PC-3 (cell line): ENCODE data around the gene VWA7. TPM values are rescaled to one million over a fixed set of nuclear protein-coding genes. Genes with fewer than 3 reads are reported as not detected.
A peak's percentile ranks its signal among the peaks of the same experiment; 100 is the strongest.
"Not testable (repeated sequence)": the region's sequence is repeated elsewhere in the genome, so short reads cannot be mapped to it uniquely, and the experiment has no call there.

ENCODE experiments used
- ATAC-seq: fragments of 200-7000 bp; cut with Tn5 transposase; 2 replicates; pipeline ENCODE4 v1.9.1; 2020; ENCODE audit warnings: mild to moderate bottlenecking, moderate library complexity
- BruUV-seq: library from RNA; stranded (reverse); fragments of 400-500 nt; replicated peaks from 2 replicates; lab custom pipeline; 2021; lab: Mats Ljungman, UMichigan
- CTCF ChIA-PET: fragments of 300-600 bp; sonication (Branson Sonifier 250); formaldehyde crosslinking; loops from one replicate; lab custom pipeline; 2022; ENCODE audit warnings: antibody characterized with exemption; lab: Charles Lee
- POLR2A ChIA-PET: fragments of 300-600 bp; sonication (Branson Sonifier 250); formaldehyde crosslinking; loops from one replicate; lab custom pipeline; 2022; ENCODE audit warnings: antibody characterized with exemption; ENCODE audit not compliant: unreplicated experiment; lab: Charles Lee
- DNase-seq: peaks from one replicate; pipeline ENCODE4 v3.0.0-alpha.2; 2015
- H2AFZ ChIP-seq: fragments of 300-600 bp; sonication (generic); 2 replicates; pipeline ENCODE4 v1.6.0; 2016; ENCODE audit warnings: antibody characterized with exemption, low read length
- H3F3A ChIP-seq: fragments of 300-600 bp; sonication (generic); one replicate; pipeline ENCODE4 v1.6.0; 2017; ENCODE audit warnings: antibody characterized with exemption, low read length, control low read depth, mild to moderate bottlenecking; ENCODE audit not compliant: unreplicated experiment
- H3K27ac ChIP-seq: fragments of 300-600 bp; sonication (generic); 2 replicates; pipeline ENCODE4 v1.5.1; 2016; ENCODE audit warnings: mild to moderate bottlenecking, low read length
- H3K27me3 ChIP-seq: fragments of 300-600 bp; sonication (generic); 2 replicates; pipeline ENCODE4 v1.6.1; 2016; ENCODE audit warnings: low read length, mixed read lengths
- H3K36me3 ChIP-seq: fragments of 300-600 bp; sonication (generic); 2 replicates; pipeline ENCODE4 v1.6.1; 2016; ENCODE audit warnings: low read depth, mixed run types, low read length, mixed read lengths
- H3K4me1 ChIP-seq: fragments of 300-600 bp; sonication (generic); 2 replicates; pipeline ENCODE4 v1.5.1; 2016; ENCODE audit warnings: low read length; ENCODE audit not compliant: insufficient read depth
- H3K4me2 ChIP-seq: fragments of 300-600 bp; sonication (generic); 2 replicates; pipeline ENCODE4 v1.6.0; 2016; ENCODE audit warnings: low read length
- H3K4me3 ChIP-seq: fragments of 300-600 bp; sonication (generic); 2 replicates; pipeline ENCODE4 v1.5.1; 2016; ENCODE audit warnings: mild to moderate bottlenecking, low read length, mixed read lengths
- H3K79me2 ChIP-seq: fragments of 300-600 bp; sonication (generic); 2 replicates; pipeline ENCODE4 v1.6.1; 2017; ENCODE audit warnings: low read length, mixed read lengths
- H3K9ac ChIP-seq: fragments of 300-600 bp; sonication (generic); 2 replicates; pipeline ENCODE4 v1.6.0; 2016; ENCODE audit warnings: mild to moderate bottlenecking, low read length
- H3K9me2 ChIP-seq: fragments of 300-600 bp; sonication (generic); replicated peaks from 2 replicates; pipeline ENCODE4 v1.6.1; 2016; ENCODE audit warnings: mixed run types, low read length, mixed read lengths
- H3K9me3 ChIP-seq: fragments of 300-600 bp; sonication (generic); 2 replicates; pipeline ENCODE4 v1.6.1; 2016; ENCODE audit warnings: low read length, mixed read lengths
- H4K20me1 ChIP-seq: fragments of 300-600 bp; sonication (generic); 2 replicates; pipeline ENCODE4 v1.6.1; 2016; ENCODE audit warnings: low read length, mixed read lengths
- EZH2 ChIP-seq: fragments of 300-600 bp; sonication (generic); IDR thresholded peaks from one replicate; pipeline ENCODE4 v1.6.1; 2017; ENCODE audit warnings: antibody characterized with exemption, mild to moderate bottlenecking, low read length; ENCODE audit not compliant: unreplicated experiment
- EZH2phosphoT487 ChIP-seq: fragments of 300-600 bp; sonication (generic); IDR thresholded peaks from 2 replicates; pipeline ENCODE4 v1.6.1; 2018; ENCODE audit warnings: mild to moderate bottlenecking, antibody characterized with exemption, low read length, borderline replicate concordance
- intact Hi-C: fragments of 100-400 bp; cut with micrococcal nuclease; formaldehyde crosslinking; loops from 2 replicates; pipeline ENCODE4 v1.9.0; 2023
- total RNA-seq: library from RNA; depleted of rRNA; stranded (reverse); fragments of >200 nt; gene quantifications from 2 replicates; pipeline ENCODE4 v1.2.3, GENCODE V29; 2014
- TF ChIP-seq, protein P1 (sequence below): fragments of 300-600 bp; sonication (generic); conservative IDR thresholded peaks from 2 replicates; pipeline ENCODE4 v1.5.1; 2017; ENCODE audit warnings: antibody characterized with exemption, low read depth, mild to moderate bottlenecking, low read length

Gene VWA7
- total RNA-seq, 1 experiment from 2014 or later = 1.9 TPM

- POLR2A ChIA-PET = interaction anchor here (1.4 kb wide), 1 partner anchor 10 kb away, joined by 11 read pairs; the partner anchor contains the start of gene HSPA1B
- H2AFZ ChIP-seq, CTCF ChIA-PET, H3K27ac ChIP-seq, H3K27me3 ChIP-seq, H3K9me2 ChIP-seq, DNase-seq, ATAC-seq, H3F3A ChIP-seq, H3K36me3 ChIP-seq, H3K9me3 ChIP-seq: not testable (repeated sequence)
- H3K9ac ChIP-seq = peak overlapping the region; percentile 22
- TF ChIP-seq, protein P1, sequence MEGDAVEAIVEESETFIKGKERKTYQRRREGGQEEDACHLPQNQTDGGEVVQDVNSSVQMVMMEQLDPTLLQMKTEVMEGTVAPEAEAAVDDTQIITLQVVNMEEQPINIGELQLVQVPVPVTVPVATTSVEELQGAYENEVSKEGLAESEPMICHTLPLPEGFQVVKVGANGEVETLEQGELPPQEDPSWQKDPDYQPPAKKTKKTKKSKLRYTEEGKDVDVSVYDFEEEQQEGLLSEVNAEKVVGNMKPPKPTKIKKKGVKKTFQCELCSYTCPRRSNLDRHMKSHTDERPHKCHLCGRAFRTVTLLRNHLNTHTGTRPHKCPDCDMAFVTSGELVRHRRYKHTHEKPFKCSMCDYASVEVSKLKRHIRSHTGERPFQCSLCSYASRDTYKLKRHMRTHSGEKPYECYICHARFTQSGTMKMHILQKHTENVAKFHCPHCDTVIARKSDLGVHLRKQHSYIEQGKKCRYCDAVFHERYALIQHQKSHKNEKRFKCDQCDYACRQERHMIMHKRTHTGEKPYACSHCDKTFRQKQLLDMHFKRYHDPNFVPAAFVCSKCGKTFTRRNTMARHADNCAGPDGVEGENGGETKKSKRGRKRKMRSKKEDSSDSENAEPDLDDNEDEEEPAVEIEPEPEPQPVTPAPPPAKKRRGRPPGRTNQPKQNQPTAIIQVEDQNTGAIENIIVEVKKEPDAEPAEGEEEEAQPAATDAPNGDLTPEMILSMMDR = peak; percentile 33; the same call in 1 of the 2 replicates
- intact Hi-C loops = loop anchor here (5.0 kb wide), 1 partner anchor 80 kb away; the partner anchor contains the start of gene CLIC1
- peaks cover 55% of the 10 kb centered on the region for H3K79me2 ChIP-seq
- peak overlapping the region; percentile 80 for H3K4me3 ChIP-seq
- peaks cover 37% of the 10 kb centered on the region for H3K4me1 ChIP-seq
- TSS peak; percentile 18 for BruUV-seq
- H3K4me2 ChIP-seq = peak overlapping the region; percentile 91
- H4K20me1 ChIP-seq = peaks cover 29% of the 10 kb centered on the region
Observed at GRCh38 chr6:31817133-31817928, 40.2 kb upstream of the VWA7 start.

DNA sequence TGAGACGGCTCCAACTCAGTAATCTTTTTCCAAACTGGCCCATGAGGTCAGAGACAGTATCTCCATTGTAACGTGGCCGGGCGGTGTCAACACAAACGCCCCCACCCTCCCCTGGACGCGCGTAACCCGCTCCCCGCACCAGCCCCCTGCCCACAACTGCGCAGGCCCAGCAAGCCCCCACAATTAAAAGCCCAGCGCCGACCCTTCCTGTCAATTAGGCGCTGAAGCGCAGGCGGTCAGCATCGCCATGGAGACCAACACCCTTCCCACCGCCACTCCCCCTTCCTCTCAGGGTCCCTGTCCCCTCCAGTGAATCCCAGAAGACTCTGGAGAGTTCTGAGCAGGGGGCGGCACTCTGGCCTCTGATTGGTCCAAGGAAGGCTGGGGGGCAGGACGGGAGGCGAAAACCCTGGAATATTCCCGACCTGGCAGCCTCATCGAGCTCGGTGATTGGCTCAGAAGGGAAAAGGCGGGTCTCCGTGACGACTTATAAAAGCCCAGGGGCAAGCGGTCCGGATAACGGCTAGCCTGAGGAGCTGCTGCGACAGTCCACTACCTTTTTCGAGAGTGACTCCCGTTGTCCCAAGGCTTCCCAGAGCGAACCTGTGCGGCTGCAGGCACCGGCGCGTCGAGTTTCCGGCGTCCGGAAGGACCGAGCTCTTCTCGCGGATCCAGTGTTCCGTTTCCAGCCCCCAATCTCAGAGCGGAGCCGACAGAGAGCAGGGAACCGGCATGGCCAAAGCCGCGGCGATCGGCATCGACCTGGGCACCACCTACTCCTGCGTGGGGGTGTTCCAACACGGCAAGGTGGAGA lies 38.1 kb upstream of the VWA7 start, which contains the start of the genes HSPA1A and HSPA1L:
Gene HSPA1A (plus strand): TSS at position 519 of the 814 bp plus-strand sequence. CDS start 214 bp downstream, at position 733.
Gene HSPA1L (minus strand): TSS at position 259 of the 814 bp plus-strand sequence. CDS start 3,311 bp downstream, outside the sequence.
- DNase-seq (peak; percentile 98), ATAC-seq (peak; percentile 76)
- CTCF ChIA-PET = interaction anchor here (0.5 to 1.0 kb wide), 6 partner anchors 8 to 40 kb away, joined by 3 to 7 read pairs (median 4); partner anchors contain the start of gene LSM2

DNA sequence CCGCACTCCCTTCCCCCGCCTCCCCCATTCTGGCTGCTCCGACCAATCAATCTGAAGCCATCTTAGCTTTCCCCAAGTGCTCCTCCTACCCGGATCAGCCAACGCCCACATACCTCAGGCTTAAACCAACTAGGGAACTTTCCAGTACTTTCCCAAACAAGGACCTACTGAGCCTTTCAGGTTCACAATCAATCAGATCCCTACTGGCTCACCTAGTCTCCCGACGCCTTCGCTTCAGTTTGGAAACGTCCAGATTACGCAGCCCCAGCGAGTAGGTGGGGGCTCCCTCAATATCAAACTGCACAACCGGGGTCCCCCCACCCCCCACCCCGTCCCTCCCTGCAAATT lies 37.5 kb upstream of the VWA7 start:
- Histone ChIP-seq H3K27ac (peak overlapping the region; percentile 84), H3K79me2 (peaks cover 36% of the 10 kb centered on the region), H3K4me2 (peak overlapping the region; percentile 89), H3K4me3 (peak overlapping the region; percentile 87), H3K9me3 (no peaks in the 10 kb centered on the region), H3K9ac (peak overlapping the region; percentile 55), H3K36me3 (no peaks in the 10 kb centered on the region), H4K20me1 (peaks cover 20% of the 10 kb centered on the region), H2AFZ (peak overlapping the region; percentile 65), H3K27me3 (no peaks in the 10 kb centered on the region), H3K4me1 (peaks cover 16% of the 10 kb centered on the region), H3F3A (no peaks in the 10 kb centered on the region), H3K9me2 (no peaks in the 10 kb centered on the region)
- peak; percentile 69 for ATAC-seq
- TF ChIP-seq, protein P1 = no peak
- TF ChIP-seq EZH2phosphoT487 (no peak), EZH2 (no peak)
- ChIA-PET POLR2A (interaction anchor here (0.5 to 1.8 kb wide), 15 partner anchors 8 to 1500 kb away, joined by 3 to 54 read pairs (median 5); partner anchors contain the start of genes GPANK1, HSPA1B, LSM2 and NEU1), CTCF (interaction anchor here (0.6 to 1.0 kb wide), 5 partner anchors 8 to 20 kb away, joined by 3 to 7 read pairs (median 4); partner anchors contain the start of gene LSM2)
- intact Hi-C loops = loop anchor here (2.0 to 5.0 kb wide), 3 partner anchors 20 to 77 kb away; partner anchors contain the start of genes CLIC1 and VARS1
- peak; percentile 96 for DNase-seq
- no TSS peak for BruUV-seq

More for the DNA sequence above, 38.1 kb upstream of the VWA7 start, which contains the start of the genes HSPA1A and HSPA1L:
- Histone ChIP-seq H3K4me1 (peaks cover 22% of the 10 kb centered on the region), H3K79me2 (peaks cover 42% of the 10 kb centered on the region), H2AFZ (peak within 1 kb of the TSS; percentile 76), H3K9me2 (no peaks in the 10 kb centered on the region), H3K4me2 (peak within 1 kb of the TSS; percentile 89), H3K27me3 (no peaks in the 10 kb centered on the region), H4K20me1 (peaks cover 24% of the 10 kb centered on the region), H3K4me3 (peak within 1 kb of the TSS; percentile 87), H3K36me3 (no peaks in the 10 kb centered on the region), H3K9ac (peak within 1 kb of the TSS; percentile 63), H3K9me3 (no peaks in the 10 kb centered on the region), H3K27ac (peak within 1 kb of the TSS; percentile 84), H3F3A (no peaks in the 10 kb centered on the region)
- BruUV-seq = no TSS peak
- intact Hi-C loops = loop anchor here (2.0 to 5.0 kb wide), 3 partner anchors 20 to 78 kb away; partner anchors contain the start of genes CLIC1 and VARS1
- POLR2A ChIA-PET = interaction anchor here (0.5 to 1.8 kb wide), 16 partner anchors 8 to 1500 kb away, joined by 3 to 54 read pairs (median 5); partner anchors contain the start of genes HSPA1B, LSM2, NEU1 and VARS1
- no peak for TF ChIP-seq EZH2
